HEK293T (cell line): Measurements from ENCODE around the gene CASR.

Experiments used
- ARNT ChIP-seq: fragments of 450-650 bp; IDR thresholded peaks from 2 replicates; pipeline ENCODE4 v1.6.1; 2017; ENCODE audit warnings: mild to moderate bottlenecking
- BHLHE40 ChIP-seq: fragments of 450-650 bp; IDR thresholded peaks from 2 replicates; pipeline ENCODE4 v1.6.1; 2016; ENCODE audit warnings: mild to moderate bottlenecking, moderate library complexity, borderline replicate concordance
- ELF4 ChIP-seq: fragments of 450-650 bp; IDR thresholded peaks from 2 replicates; pipeline ENCODE4 v1.6.1; 2017; ENCODE audit warnings: antibody characterized with exemption
- FOXA1 ChIP-seq: fragments of 450-650 bp; IDR thresholded peaks from 2 replicates; pipeline ENCODE4 v1.6.1; 2016; ENCODE audit warnings: mild to moderate bottlenecking
- FOXM1 ChIP-seq: fragments of 450-650 bp; IDR thresholded peaks from 2 replicates; pipeline ENCODE4 v1.6.1; 2017; ENCODE audit warnings: mild to moderate bottlenecking, borderline replicate concordance
- HDGF ChIP-seq: fragments of 450-650 bp; IDR thresholded peaks from 2 replicates; pipeline ENCODE4 v1.6.1; 2017; ENCODE audit warnings: antibody characterized with exemption, borderline replicate concordance
- L3MBTL2 ChIP-seq: fragments of 450-650 bp; conservative IDR thresholded peaks from 2 replicates; pipeline ENCODE4 v1.6.1; 2016; ENCODE audit warnings: mild to moderate bottlenecking
- NFRKB ChIP-seq: fragments of 450-650 bp; IDR thresholded peaks from 2 replicates; pipeline ENCODE4 v1.6.1; 2016; ENCODE audit warnings: mild to moderate bottlenecking, moderate library complexity
- SP1 ChIP-seq: fragments of 450-650 bp; IDR thresholded peaks from 2 replicates; pipeline ENCODE4 v1.6.1; 2017
- SUZ12 ChIP-seq: fragments of 450-650 bp; IDR thresholded peaks from 2 replicates; pipeline ENCODE4 v1.6.1; 2016; ENCODE audit warnings: mild to moderate bottlenecking
- TARDBP ChIP-seq: fragments of 450-650 bp; IDR thresholded peaks from 2 replicates; pipeline ENCODE4 v1.6.1; 2016
- ZNF384 ChIP-seq: fragments of 450-650 bp; IDR thresholded peaks from 2 replicates; pipeline ENCODE4 v1.6.1; 2016
- TF ChIP-seq, protein P1 (sequence below): fragments of 450-650 bp; IDR thresholded peaks from 2 replicates; pipeline ENCODE4 v1.6.1; 2016

DNA sequence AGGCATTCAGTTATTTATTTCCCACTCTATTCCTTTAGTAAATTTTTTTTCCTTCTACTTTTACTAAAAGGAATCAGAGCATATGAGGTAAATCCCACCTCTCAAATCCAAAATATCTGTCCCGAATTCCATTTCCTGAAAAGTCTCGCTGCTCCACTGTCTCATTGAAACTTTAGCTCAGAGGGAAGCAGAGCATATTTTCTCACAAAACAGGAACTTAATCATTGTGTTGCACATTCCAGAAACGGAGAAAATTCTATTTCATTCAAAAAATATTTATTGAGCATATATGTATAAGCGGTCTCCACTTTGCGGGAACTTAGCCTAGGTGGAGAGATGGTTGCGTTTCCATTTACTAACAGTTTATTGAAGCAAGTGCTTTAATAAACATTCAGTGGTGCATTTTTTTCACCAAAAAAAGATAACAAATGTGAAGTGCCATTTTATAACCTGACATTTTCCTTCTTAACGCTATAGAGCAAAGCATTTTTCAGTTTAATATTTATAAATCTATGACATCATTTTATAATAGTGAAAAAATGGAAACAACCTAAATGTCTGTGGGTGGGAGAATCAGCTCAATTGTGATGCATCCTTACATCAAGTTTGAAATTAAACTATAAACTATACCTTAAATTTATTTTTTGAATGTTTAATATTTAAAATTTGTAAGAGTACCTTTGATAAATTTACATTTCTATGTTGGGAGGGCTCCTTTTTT is 74.3 kb downstream of the CASR start:
- TF ChIP-seq SP1: no peak
- TF ChIP-seq, protein P1, sequence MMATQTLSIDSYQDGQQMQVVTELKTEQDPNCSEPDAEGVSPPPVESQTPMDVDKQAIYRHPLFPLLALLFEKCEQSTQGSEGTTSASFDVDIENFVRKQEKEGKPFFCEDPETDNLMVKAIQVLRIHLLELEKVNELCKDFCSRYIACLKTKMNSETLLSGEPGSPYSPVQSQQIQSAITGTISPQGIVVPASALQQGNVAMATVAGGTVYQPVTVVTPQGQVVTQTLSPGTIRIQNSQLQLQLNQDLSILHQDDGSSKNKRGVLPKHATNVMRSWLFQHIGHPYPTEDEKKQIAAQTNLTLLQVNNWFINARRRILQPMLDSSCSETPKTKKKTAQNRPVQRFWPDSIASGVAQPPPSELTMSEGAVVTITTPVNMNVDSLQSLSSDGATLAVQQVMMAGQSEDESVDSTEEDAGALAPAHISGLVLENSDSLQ: no peak
- no peak for TF ChIP-seq TARDBP
- TF ChIP-seq NFRKB: no peak
- TF ChIP-seq ARNT: no peak
- TF ChIP-seq FOXM1: no peak
- TF ChIP-seq L3MBTL2: no peak
- TF ChIP-seq SUZ12: no peak
- no peak for TF ChIP-seq FOXA1
- TF ChIP-seq HDGF: no peak
- TF ChIP-seq ELF4: no peak
- no peak for TF ChIP-seq BHLHE40
- no peak for TF ChIP-seq ZNF384
